HuH-7.5 (cell line): ENCODE data around the gene RGS10.
"Not testable (repeated sequence)": the region's sequence is repeated elsewhere in the genome, so short reads cannot be mapped to it uniquely, and the experiment has no call there.

Experiments used
- DNase-seq: peaks from one replicate; pipeline ENCODE4 v3.0.0; 2011; ENCODE audit warnings: low spot score

Gene RGS10

DNA sequence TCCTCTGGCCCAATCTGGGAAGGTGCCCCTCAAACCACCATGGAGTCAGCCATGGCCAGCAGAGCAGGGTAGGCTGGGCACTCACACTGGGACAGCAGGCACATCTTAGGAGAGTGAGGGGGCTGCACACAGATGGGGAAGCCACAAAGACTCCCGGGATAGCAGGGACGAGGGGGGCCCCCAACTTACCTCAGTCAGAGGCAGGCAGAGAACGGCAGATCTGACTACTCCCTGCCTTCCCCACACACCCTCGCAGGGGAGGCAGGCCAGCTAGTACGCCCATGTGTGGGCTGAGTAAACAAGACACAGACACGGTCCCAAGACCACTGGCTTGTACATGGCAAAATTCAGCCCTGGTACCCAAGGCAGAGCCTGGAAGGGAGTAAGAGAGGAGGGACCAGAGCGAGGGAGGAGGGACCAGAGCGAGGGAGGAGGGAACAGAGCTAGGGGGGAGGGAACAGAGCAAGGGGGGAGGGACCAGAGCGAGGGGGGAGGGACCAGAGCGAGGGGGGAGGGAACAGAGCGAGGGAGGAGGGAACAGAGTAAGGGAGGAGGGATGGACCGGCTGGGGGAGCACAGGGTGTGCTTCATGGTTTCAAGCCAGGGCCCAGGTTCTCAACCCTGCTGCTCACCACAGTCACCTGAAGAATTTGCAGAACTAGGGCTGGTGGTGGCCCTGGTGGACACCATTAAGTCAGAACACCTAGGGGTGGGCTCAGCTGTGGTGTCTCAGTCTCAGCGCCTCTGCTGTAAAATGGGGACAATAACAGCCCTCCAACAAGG is 73.8 kb downstream of the RGS10 start:
- no peak for DNase-seq

GRCh38 chr10:119466655-119467054 is 75.9 kb downstream of the RGS10 start:
- DNase-seq: no peak

GRCh38 chr10:119466076-119466475 is 76.4 kb downstream of the RGS10 start:
- no peak for DNase-seq

- no peak for DNase-seq
Measured at GRCh38 chr10:119465085-119465484, 77.4 kb downstream of the RGS10 start.

DNA sequence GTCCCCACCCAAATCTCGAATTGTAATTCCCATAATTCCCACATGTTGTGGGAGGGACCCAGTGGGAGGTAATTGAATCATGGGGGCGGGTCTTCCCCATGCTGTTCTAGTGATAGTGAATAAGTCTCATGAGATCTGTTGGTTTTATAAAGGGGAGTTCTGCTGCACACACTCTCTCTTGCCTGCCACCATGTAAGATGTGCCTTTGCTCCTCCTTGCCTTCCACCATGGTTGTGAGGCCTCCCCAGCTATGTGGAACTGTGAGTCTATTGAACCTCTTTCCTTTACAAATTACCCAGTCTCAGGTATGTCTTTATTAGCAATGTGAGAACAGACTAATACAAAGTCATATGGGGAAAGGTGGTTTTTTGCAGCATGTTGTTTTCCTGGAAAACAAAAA is 79.3 kb downstream of the RGS10 start:
- not testable (repeated sequence) for DNase-seq

DNA sequence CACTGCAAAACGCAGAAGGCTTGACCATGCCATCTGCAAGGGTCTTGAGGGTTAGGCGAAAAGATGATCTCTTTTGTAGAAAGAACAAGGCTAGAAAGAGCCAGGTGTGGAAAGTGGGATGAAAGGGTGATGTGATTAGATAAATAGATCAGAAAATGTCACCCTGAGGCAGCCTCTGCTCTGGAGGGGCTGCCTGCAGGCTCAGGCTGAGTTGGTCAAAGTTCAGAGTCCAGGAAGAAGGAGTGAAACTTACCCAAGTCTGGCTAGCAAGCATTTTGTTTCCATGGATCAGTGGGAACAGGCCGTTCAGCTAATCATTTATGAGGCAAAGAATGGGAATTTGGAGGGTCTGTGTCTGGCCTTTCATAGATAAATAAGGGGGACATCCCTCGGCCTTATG is 79.7 kb downstream of the RGS10 start:
- no peak for DNase-seq

GRCh38 chr10:119461923-119462322 is 80.6 kb downstream of the RGS10 start:
- no peak for DNase-seq

DNA sequence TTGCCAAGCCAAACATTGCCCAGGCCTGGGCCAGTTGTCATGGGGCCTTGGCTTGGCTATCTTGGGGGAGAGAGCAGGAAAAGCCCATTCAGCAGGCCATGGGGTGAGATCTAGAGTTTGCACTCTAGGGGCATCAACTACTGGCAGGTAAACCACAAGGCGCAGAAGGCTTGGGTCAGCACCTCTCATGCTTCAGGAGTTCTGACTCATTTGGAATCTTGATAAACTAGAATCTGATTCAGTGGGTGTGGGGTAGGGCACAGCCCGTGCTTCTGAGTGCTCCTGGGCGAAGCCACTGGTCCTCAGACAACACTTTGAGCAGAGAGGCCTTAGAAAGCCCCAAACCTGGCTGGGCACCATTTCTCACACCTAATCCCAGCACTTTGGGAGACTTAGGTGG is 81.1 kb downstream of the RGS10 start:
- no peak for DNase-seq

- no peak for DNase-seq
Measured at GRCh38 chr10:119460369-119461195, 81.9 kb downstream of the RGS10 start.

GRCh38 chr10:119459681-119460340 is 82.7 kb downstream of the RGS10 start:
- no peak for DNase-seq

DNA sequence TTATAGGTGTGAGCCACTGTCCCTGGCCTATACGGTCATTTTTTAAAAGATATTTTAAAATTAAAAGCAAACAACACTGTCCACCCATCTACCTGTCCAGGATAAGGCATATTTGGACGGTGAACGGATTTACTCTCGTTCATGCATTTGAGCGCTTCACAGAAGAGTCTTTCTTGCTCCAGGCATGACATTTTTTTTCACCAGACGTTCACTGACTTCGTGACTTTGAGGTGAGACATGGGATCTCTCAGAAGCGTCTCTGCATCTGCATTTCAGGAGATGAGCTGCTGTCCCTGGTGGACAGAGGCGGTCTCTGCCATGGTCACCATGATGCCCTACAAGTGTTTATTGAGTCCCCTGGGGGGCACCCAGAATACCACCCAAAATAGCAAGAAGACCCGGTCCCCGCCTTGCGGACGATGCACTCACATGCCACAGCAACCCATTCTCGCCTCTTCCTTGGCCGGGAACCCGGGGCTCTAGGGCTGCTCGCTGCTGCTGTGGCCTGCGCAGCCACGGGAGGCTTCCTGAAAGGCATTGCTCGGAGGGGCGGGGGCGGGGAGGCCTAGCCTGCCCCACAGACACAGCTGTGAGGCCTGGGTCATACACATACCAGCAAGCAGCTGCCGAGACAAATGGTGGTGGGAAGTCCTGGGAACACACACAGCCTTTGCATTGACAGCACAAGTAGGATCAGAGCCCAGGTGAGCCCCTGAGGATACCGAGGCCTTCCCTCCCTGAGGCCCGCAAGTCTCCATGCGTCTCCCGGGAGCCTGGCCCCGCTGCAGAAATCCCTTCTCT is 84.4 kb downstream of the RGS10 start:
- DNase-seq: no peak

GRCh38 chr10:119456435-119456810 is 86.1 kb downstream of the RGS10 start:
- DNase-seq: no peak

DNA sequence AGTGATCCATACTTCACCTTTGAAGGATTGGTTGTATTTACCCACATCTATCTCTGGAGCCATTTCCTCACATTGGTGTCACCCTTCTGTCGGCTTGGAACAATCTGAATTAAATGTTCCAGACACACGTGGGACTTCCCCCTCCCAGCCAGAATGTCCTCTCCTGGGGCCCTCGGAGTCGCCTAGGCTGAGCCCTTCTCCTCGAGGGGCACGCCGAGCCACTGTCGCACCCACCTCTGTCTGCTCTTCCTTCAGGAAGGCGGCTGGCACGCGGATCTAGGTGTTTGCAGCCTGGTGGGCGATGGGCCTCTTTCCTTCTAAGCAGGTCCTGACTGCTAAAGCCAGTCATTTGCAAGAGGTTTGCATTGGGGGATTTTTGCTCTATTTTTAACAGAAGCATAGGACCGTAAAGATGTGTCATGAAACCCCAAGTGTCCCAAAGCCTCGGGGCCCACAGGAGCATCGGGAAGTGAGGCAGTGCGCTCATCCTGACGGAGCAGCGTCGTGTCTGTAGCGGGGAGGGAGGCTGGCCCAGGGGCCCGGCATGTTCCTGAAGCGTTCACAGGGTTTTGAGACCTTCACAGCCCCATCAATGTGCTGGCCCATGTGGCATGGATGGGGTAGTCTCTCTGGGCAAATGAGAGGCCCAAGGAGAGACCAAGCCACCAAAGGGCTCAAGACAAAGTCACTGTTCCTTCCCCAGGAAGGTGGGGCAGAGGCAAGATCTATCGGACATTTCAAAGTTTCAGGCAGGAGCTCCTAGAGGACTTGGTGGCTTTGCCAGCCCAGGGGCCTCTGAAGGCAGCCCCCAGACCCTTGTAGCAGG is 86.7 kb downstream of the RGS10 start:
- no peak for DNase-seq

- DNase-seq: no peak
Measured at GRCh38 chr10:119454990-119455389, 87.5 kb downstream of the RGS10 start.

DNA sequence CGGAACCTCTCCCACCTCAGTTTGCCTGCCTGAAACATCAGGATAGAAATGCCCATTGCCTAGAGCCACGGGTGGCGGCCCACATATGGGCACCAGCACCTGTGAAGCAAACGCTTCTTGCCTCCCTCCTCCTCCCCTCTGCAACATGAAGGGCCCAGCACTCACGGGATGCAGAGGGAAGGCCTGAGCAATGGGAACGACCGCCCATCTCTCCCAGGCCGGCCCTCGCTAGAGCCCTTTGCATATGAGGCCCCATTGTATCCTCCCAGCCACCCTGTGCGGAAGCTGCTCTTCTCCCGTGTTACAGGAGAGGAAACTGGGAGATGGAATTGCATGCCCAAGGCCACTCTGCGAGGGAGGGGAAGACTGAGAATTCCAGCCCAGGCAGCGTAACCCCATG is 88.2 kb downstream of the RGS10 start:
- DNase-seq: no peak

DNA sequence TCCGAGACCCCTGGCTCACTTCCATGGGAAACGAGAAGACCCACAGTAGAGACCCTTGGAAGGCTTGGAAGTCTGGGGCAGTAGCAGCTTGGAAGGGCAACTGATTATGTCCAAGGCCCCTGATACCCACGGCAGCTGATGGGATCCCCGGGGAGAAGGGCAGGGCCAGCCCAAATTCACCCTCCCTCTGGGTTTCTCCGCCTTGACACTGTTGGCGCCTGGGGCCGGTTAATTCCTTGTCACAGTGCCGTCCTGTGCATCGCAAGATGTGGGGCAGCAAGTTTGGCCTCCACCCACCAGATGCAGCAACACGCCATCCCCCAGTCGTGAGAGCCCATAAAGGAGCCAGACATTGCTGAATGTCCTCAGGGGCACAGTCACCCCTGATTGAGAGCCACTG is 89.2 kb downstream of the RGS10 start:
- no peak for DNase-seq

GRCh38 chr10:119452396-119452795 is 90.1 kb downstream of the RGS10 start:
- no peak for DNase-seq

DNA sequence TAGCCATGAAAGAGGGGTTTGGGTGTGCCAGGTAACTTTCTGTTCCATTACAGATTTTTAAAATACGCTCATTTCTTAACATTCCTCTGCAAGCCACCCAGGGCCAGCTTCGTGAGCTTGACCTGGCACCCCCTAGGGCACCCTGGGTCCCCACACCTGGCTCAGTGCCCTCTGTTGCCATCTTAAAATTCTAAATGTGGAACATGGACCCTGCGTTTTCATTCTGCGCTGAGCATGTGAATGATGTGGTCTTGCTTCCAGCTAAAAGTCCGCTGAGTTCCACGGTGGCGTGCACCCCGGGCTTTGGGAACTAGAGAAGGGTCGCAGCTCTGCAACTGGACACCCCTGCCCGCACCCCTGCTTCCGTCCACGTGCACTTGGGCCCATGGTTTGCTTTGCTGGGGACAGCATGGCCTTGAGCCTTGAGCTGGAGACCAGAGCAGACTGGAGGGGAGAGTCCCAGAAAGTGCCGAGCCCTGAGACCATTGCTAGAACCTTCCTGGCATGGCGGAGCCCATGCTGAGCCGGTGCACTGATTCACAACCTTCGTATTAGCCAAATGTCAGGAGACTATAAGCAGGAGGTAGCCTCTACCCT is 91.1 kb downstream of the RGS10 start:
- DNase-seq: no peak

DNA sequence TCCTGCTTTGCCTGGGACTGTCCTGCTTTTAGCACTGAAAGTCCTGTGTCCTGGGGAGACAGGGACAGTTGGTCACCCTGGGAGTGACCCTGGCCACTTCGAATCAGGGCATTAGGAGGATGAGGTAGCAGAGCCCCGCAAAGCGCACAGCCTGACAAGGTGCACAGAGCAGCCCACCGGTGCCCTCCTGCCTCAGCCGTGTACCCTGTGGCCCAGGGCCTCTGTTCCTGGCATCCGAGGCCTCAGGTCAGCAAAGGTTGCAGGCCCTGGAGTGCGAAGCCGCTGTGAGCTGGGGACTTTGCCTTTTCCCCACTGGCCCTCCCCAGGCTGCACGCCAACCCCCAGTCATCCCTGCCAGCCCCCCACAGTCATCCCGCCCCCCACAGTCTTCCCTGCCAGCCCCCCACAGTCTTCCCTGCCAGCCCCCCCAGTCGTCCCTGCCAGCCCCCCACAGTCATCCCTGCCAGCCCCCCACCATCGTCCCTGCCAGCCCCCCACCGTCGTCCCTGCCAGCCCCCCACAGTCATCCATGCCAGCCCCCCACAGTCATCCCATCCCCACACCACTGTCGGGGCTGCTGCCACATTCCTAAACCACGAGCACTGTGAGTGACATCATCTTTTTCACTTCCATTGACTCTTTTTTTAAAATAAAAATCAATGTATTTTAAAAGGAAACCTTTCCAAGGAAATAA is 91.8 kb downstream of the RGS10 start:
- no peak for DNase-seq
